Measurements from ENCODE around the gene RFLNA. TPM values are rescaled to one million over a fixed set of nuclear protein-coding genes. Genes with fewer than 3 reads are reported as not detected.

The RFLNA gene
- total RNA-seq, 2 donors from 2014 or later: 0.41 to 0.59 TPM

- Histone ChIP-seq H3K36me3 (no peaks in the 10 kb centered on the region), H3K27me3 (no peaks in the 10 kb centered on the region), H3K4me1 (no peaks in the 10 kb centered on the region), H3K9me3 (no peaks in the 10 kb centered on the region), H3K27ac (no peak overlapping the region), H3K4me3 (no peak overlapping the region)
- TF ChIP-seq, protein P1, sequence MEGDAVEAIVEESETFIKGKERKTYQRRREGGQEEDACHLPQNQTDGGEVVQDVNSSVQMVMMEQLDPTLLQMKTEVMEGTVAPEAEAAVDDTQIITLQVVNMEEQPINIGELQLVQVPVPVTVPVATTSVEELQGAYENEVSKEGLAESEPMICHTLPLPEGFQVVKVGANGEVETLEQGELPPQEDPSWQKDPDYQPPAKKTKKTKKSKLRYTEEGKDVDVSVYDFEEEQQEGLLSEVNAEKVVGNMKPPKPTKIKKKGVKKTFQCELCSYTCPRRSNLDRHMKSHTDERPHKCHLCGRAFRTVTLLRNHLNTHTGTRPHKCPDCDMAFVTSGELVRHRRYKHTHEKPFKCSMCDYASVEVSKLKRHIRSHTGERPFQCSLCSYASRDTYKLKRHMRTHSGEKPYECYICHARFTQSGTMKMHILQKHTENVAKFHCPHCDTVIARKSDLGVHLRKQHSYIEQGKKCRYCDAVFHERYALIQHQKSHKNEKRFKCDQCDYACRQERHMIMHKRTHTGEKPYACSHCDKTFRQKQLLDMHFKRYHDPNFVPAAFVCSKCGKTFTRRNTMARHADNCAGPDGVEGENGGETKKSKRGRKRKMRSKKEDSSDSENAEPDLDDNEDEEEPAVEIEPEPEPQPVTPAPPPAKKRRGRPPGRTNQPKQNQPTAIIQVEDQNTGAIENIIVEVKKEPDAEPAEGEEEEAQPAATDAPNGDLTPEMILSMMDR (IDR thresholded peaks at IDR 0.05): no peak
- DNase-seq (ENCODE audit: low spot score): no peak
Observed at GRCh38 chr12:124314766-124315165, 19.9 kb downstream of the RFLNA start.

DNA sequence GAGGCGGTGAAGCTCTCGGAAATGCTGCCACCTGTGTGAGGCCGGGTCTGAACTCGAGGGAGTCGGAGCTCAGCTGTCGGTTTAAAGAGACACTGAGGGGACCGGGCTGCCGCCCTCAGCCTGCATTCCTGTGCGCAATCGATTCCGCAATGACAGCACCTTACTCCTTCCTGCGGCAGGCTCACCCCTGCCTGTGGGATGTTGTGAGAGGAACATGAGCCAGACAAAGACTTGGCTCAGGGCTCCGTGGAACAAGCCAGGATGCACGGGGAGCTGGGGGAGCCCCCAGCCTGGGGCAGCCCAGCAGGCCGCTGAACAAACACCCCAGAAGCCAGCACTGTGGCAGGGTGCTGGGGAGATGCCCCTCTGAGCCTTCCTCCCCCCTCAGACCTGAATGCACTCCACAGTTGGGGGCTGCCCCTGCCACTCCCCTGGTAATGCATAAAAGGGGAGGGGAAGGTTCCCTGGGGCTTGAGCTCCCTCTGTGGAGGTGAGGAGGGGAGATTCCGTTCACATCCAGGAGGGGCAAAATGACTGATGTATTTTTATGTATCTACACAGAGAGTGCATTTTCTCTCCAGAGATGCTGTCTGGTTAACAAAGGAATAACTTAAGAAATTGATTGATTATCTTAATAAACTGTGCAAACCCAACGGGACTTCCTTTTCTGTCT is 20.6 kb downstream of the RFLNA start:
- no peak for DNase-seq (ENCODE audit: low spot score)
- no peaks in the 10 kb centered on the region for H3K36me3 ChIP-seq

DNA sequence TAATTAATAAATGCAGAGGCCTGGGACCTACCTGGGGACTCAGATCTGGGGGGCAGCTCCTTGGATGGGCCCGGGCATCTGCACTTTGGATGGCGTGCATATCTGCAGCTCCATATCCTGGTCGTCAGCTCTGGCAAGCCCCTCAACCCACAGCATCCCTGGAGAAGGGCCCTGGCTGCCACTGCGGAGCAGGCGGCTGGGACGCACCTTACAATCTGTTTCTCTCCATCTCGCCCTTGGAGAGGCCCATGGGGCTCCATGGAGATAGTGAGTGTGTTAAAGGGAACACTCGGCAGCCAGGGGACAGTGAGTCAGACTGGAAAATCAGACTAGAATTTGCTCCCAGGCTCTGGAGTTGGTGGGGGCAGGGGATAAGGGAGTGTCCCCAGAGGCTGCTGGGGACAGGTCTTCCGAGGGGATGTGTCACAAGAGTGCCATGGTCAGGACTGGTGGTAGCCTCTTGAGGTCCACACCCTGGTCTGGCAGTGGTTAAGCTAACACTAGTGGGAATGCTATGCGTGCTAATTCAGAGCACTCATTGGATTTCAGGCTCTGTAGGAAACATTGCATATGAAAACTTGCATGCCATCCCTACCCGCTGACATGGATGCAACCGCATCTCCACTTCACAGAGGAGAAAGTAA is 21.5 kb downstream of the RFLNA start:
- TF ChIP-seq, protein P1 (IDR thresholded peaks at IDR 0.05): no peak
- Histone ChIP-seq H3K4me3 (no peak overlapping the region), H3K27ac (no peak overlapping the region), H3K36me3 (no peaks in the 10 kb centered on the region), H3K9me3 (no peaks in the 10 kb centered on the region), H3K4me1 (no peaks in the 10 kb centered on the region), H3K27me3 (no peaks in the 10 kb centered on the region)
- no peak for DNase-seq (ENCODE audit: low spot score)

More for the DNA sequence above, 20.6 kb downstream of the RFLNA start:
- Histone ChIP-seq H3K27ac (no peak overlapping the region), H3K4me3 (no peak overlapping the region), H3K4me1 (no peaks in the 10 kb centered on the region), H3K9me3 (no peaks in the 10 kb centered on the region), H3K27me3 (no peaks in the 10 kb centered on the region)
- TF ChIP-seq, protein P1 (IDR thresholded peaks at IDR 0.05): no peak

- H3K4me3 ChIP-seq: no peak overlapping the region
- no peak for DNase-seq (ENCODE audit: low spot score)
- TF ChIP-seq, protein P1 (IDR thresholded peaks at IDR 0.05): no peak
Observed at GRCh38 chr12:124317400-124317799, 22.5 kb downstream of the RFLNA start.

DNA sequence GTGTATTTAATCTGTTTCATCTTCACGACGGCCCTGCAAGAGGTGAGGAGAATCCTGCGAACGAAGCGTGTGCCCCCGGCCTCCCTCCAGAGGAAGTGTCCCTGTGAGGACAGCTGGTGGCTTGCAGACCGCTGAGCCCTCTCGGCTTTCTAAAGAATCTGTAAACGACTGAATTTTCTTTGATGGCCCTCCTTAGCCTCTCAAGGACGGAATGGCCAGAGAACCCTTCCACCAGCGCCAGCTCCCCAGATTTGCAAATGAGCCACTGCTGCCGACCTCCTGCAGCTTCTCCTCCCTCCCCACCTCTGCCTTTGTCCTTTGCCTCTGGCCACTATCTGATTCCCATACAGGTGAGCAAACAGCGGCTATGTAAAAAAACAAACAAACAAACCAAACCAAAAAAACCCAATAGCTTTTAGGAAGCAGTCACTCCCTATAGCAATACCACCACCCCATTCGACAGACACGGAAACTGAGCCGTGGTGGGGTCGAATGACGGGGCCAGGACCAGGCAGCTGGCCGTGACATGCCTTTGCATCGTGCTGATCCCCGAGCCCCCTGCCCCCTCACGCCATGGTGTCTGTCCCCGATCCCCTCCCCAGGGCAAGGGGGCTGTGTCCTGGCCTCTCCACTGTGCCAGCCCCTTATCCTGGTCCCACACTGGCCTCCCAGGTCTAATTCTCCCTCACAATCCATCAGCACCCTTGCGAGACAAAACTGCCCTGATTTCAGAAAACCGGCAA is 23.6 kb downstream of the RFLNA start:
- Histone ChIP-seq H3K4me3 (no peak overlapping the region), H3K27me3 (no peaks in the 10 kb centered on the region), H3K36me3 (peaks cover under 1% of the 10 kb centered on the region), H3K27ac (no peak overlapping the region), H3K4me1 (no peaks in the 10 kb centered on the region), H3K9me3 (peaks cover 0 to 2% of the 10 kb centered on the region in 2 donors)
- TF ChIP-seq, protein P1 (IDR thresholded peaks at IDR 0.05): no peak
- DNase-seq (ENCODE audit: low spot score): no peak

More at GRCh38 chr12:124317400-124317799, 22.5 kb downstream of the RFLNA start:
- Histone ChIP-seq H3K4me1 (no peaks in the 10 kb centered on the region), H3K27me3 (no peaks in the 10 kb centered on the region), H3K36me3 (no peaks in the 10 kb centered on the region), H3K9me3 (no peaks in the 10 kb centered on the region), H3K27ac (no peak overlapping the region)

All from right atrium auricular region (tissue), 2 donors.